IMR-90 (cell line): ENCODE data around the gene ITK.

Source experiments
- POLR2A ChIP-seq: IDR thresholded peaks from 2 replicates; pipeline ENCODE4 v1.6.1; 2012; ENCODE audit warnings: mild to moderate bottlenecking, low read depth, low read length
- SMC3 ChIP-seq: fragments of 150-350 bp; IDR thresholded peaks from 2 replicates; pipeline ENCODE4 v1.6.1; 2016; ENCODE audit warnings: low read depth, mild to moderate bottlenecking, antibody characterized with exemption, low read length, moderate library complexity
- TF ChIP-seq, protein P1 (sequence below): fragments of 150-350 bp; IDR thresholded peaks from 2 replicates; pipeline ENCODE4 v1.6.1; 2017; ENCODE audit warnings: mild to moderate bottlenecking, antibody characterized with exemption, low read length, low read depth
- TF ChIP-seq, protein P2 (sequence below): conservative IDR thresholded peaks from 2 replicates; pipeline ENCODE4 v1.5.1; 2012; ENCODE audit warnings: mild to moderate bottlenecking, low read depth, low read length, improper control_type of control experiment

DNA sequence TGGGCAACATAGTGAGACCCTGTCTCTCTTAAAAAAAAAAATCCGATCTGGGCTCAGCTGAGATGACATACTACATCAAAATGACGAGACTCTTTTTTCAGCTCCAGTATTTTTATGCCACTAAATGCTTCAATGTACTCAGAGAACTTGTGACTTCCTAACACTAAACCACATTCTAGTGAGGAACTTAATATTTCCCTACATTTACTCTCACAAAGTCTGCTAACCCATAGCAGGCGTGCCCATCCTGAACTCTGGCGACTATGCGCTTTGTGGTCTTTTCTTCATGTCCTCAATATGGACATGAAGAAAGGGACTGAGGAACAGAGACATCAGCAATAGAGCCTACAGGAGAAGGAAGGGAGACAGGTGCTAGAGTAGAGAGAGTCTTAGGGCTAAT, 41.3 kb downstream of the ITK start:
- TF ChIP-seq, protein P1, sequence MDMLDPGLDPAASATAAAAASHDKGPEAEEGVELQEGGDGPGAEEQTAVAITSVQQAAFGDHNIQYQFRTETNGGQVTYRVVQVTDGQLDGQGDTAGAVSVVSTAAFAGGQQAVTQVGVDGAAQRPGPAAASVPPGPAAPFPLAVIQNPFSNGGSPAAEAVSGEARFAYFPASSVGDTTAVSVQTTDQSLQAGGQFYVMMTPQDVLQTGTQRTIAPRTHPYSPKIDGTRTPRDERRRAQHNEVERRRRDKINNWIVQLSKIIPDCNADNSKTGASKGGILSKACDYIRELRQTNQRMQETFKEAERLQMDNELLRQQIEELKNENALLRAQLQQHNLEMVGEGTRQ = no peak
- TF ChIP-seq POLR2A (no peak), SMC3 (no peak)
- TF ChIP-seq, protein P2, sequence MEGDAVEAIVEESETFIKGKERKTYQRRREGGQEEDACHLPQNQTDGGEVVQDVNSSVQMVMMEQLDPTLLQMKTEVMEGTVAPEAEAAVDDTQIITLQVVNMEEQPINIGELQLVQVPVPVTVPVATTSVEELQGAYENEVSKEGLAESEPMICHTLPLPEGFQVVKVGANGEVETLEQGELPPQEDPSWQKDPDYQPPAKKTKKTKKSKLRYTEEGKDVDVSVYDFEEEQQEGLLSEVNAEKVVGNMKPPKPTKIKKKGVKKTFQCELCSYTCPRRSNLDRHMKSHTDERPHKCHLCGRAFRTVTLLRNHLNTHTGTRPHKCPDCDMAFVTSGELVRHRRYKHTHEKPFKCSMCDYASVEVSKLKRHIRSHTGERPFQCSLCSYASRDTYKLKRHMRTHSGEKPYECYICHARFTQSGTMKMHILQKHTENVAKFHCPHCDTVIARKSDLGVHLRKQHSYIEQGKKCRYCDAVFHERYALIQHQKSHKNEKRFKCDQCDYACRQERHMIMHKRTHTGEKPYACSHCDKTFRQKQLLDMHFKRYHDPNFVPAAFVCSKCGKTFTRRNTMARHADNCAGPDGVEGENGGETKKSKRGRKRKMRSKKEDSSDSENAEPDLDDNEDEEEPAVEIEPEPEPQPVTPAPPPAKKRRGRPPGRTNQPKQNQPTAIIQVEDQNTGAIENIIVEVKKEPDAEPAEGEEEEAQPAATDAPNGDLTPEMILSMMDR = no peak
